Measurements from ENCODE around the gene GRB7.
"Not testable (repeated sequence)": the region's sequence is repeated elsewhere in the genome, so short reads cannot be mapped to it uniquely, and the experiment has no call there.

GRB7 gene

GRCh38 chr17:39736319-39737165, 1.2 kb upstream of the GRB7 start:
- DNase-seq, result no peak

DNA sequence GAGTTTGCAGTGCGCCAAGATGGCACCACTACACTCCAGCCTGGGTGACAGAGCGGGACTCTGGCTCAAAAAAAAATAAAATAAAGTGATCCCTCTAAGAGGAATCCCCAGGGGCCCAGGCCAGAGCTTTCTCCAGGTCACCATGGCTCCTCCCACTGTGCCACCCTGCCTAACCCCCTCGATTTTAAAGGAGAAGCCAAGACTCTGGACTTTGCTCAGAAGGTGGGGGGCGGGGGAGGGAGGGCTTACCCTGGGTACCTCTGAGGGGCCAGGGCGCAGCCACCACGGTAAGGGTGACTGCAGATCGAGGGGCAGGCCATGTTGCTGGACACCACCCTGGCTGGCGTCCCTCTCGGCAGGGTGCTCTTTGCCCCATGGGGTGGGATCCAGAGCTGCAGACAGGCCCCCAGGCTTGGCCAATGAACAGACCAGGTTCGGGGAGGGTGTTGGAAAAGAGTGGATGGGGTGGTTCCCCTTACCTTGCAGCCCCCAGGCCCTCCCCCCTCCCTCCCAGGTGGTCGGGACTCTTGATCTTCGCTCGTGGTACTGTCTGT, 455 bp upstream of the GRB7 start:
- no peak for DNase-seq

DNA sequence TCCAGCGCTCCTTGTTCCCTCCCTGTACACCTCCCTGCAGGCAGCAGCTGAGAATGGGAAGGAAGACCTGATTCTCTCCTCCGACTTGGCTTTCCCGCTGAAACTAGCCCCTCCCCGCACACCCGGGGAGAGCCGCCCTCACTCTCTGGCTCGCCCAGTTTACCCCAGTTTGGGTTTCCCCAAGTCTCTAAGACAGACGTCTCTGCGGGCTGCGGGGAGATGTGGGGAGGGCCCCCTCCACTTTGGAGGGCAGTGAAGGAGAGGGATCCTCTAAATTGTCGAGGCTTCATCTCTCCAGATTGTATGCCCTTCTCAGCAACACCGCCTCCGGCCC, 797 bp downstream of the GRB7 start:
- peak; percentile 48 for DNase-seq

- no peak for DNase-seq
These were observed 1.5 kb downstream of the GRB7 start for GRCh38 chr17:39738983-39739884.

- no peak for DNase-seq
These were observed 2.2 kb downstream of the GRB7 start for GRCh38 chr17:39739885-39740356.

DNA sequence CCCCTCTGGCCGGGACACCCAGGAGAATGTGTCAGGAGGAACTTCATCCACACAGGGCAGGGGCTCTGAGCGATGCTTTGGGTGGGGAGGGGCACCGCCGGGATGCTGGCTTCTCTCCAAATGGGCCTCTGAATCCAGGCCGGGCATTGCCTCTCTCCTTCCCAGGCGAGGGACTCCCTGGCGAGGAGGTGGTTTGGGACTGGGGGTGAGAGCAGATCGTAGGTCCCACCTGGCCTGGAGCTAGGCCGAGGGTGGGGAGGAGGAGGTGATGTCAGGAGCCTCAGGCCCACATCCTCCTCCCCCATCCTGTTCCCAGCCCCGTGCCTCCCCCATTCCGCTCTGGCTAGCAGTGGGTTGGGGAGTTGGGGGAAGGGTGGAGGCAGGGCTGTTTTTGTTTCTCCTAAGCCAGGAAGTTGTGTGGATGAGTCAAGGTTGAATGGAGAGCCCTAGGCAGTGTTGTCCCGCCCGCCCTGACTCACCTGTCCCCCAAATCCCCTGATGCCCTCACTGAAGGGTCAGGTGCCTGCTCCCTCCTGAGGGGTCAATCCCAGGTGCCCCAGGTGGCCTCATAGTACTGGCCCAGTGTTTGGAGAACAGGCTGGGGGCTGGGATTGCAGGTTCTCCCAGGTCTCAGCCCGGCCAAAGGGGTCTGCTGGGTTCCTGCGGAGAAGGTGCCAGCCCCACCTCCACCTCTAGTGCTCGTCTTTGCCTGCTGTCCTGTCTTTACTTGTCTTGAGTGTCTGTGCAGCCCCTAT, 2.8 kb downstream of the GRB7 start:
- no peak for DNase-seq

- no peak for DNase-seq
These were observed 4.6 kb downstream of the GRB7 start for GRCh38 chr17:39742126-39742855.

DNA sequence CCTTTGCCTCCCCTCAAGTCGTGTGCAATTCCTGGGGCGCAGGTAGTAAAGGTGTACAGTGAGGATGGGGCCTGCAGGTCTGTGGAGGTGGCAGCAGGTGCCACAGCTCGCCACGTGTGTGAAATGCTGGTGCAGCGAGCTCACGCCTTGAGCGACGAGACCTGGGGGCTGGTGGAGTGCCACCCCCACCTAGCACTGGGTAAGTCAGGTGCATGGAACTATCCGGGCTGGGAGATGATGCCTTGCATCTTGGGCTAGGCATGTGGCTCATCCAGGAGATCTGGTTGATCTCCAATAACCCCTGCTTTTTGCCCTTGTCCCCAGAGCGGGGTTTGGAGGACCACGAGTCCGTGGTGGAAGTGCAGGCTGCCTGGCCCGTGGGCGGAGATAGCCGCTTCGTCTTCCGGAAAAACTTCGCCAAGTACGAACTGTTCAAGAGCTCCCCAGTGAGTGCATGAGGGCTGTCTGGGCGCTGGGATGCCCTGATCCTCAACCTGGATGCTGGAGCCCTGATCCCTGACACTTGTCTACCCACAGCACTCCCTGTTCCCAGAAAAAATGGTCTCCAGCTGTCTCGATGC, 5.2 kb downstream of the GRB7 start:
- no peak for DNase-seq

DNA sequence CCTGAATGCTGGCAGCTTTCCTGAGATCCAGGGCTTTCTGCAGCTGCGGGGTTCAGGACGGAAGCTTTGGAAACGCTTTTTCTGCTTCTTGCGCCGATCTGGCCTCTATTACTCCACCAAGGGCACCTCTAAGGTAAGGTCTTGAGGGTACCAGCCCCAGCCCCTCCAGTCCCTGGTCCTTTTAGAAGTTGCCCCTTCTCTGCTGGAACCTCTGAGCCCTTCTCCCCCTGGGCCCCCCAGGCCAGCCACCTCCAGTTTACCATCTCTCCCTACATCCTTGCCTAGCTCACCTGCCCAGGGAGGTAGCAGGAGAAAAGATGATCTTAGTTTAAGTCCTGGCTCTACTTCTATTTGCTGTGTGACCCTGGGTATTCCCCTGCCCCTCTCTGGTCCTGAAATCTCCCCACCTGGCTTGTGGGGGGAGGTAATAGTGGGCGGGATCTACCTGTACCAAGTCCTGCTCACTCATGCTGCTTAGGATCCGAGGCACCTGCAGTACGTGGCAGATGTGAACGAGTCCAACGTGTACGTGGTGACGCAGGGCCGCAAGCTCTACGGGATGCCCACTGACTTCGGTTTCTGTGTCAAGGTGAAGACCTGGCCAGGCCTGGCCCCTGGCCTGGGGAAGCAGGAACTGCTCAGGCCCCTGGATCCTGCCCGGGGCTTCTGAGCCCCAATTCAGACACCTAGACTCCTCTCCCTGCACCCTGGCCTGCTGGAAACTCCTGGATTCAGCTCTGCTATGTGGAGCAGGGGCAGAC, 6.5 kb downstream of the GRB7 start:
- no peak for DNase-seq

DNA sequence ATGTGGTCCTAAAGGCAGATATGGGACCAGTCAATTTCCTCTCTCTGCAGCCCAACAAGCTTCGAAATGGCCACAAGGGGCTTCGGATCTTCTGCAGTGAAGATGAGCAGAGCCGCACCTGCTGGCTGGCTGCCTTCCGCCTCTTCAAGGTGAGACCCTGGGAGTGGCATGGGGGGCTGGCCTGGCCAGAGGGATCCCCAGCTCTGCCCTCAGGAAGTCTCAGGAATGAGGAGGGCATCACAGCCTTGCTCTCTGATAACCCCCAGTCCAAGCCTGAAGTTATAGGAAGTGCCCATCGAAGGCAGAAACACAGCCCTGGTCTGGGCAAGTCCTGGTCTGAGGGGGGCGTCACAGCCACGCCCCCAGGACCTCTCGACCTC, 7.1 kb downstream of the GRB7 start:
- DNase-seq, result no peak

- DNase-seq, result no peak
These were observed 7.8 kb downstream of the GRB7 start for GRCh38 chr17:39745335-39746144.

DNA sequence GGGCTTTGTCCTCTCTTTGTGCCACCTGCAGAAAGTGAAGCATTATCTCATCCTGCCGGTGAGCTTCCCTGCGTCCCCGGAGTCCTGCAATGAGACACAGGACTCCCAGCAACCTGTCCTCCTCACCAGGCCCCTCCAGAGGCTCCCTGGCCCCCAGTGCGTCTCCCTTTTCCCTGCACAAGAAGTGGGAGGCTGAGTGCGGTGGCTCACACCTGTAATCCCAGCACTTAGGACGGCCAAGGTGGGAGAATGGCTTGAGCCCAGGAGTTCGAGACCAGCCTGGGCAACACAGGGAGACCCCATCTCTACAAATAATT, 8.4 kb downstream of the GRB7 start:
- DNase-seq, result no peak

GRCh38 chr17:39747745-39748144, 10.0 kb downstream of the GRB7 start:
- no peak for DNase-seq

- not testable (repeated sequence) for DNase-seq
These were observed 10.8 kb downstream of the GRB7 start for GRCh38 chr17:39748444-39749034.

- DNase-seq, result no peak
These were observed 12.6 kb downstream of the GRB7 start for GRCh38 chr17:39750131-39751015.

DNA sequence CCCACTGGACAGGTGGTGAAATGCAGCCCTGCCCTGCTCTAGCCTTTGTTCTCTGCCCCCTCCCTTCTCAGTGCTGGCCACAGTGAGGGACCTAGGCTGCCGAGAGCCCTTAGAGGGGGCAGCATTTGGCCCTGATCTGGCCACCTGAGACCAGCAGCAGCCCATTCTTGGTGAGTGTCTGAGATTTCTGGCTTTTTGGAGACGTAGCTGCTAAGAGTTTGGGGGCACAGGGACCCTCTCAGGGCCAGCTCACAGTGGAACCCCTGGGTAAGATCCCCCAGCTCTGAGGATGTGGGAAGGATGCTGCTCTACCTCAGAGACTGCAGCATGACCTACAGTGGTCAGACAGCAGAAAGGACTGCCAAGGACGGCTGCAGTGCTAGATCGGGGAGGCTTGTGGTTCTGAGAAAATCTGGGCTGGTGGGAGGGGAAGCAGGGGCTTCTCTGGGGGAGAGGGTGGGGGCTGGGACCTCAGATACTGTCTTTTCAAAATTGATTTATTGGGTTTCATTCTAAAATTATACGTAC, 13.3 kb downstream of the GRB7 start:
- DNase-seq, result no peak

DNA sequence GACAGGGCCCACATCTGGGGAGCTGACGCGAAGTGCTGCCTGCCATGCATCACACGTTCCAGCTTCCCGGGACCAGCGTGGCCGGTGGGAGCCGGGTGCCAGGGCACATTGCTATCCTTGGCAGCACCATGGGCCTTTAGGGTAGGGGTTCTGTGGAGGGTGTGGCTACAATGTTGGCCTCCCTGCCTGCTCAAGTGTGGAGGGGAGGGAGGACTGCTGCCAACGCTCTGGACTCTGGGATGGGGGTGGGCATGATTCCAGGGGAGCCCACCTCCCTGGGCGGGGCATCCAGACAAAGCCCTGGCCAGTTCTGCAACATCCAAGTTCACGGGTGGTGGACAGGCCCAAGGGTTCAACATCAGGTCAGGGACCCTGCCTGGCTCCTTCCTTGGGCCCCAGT, 13.9 kb downstream of the GRB7 start:
- DNase-seq, result no peak

- no peak for DNase-seq
These were observed 14.6 kb downstream of the GRB7 start for GRCh38 chr17:39752241-39752881.
